Fibroblast of lung (primary cell): Measurements from ENCODE around the gene INCENP.

ENCODE experiments used
- CTCF ChIP-seq, 2 donors: IDR thresholded peaks in 1 of 2; conservative IDR thresholded peaks in 1 of 2; 1 replicate in 1 of 2; 2 replicates in 1 of 2; pipeline ENCODE4 v1.5.1; 2011 to 2012; ENCODE audit warnings: low read length in 2 of 2, control low read depth in 1 of 2, inconsistent platforms in 1 of 2, low read depth in 1 of 2, mild to moderate bottlenecking in 1 of 2
- EZH2 ChIP-seq: IDR thresholded peaks from 2 replicates; pipeline ENCODE4 v1.5.1; 2012; ENCODE audit warnings: low read length, control low read depth, mild to moderate bottlenecking; ENCODE audit errors: missing control alignments

GRCh38 chr11:62182147-62182891 lies 58.5 kb downstream of the INCENP start:
- TF ChIP-seq CTCF (conservative IDR thresholded peaks at IDR 0.05 in 1 of 2, IDR thresholded peaks at IDR 0.05 in 1 of 2; ENCODE audit: low read depth in 1 of 2, low read length in 2 of 2) (no peak), EZH2 (no peak)
